Stimulated activated naive B cell treated with anti-CD40 and anti-IgM and Interleukin-4, amounts not matched to agents 10 μg/mL and 1 μg/mL and 100 μg/mL, for 72 hours (primary cell): ENCODE data around the gene SLC25A20.

Experiments used
- ATAC-seq, 2 donors: fragments of 150-1000 bp; cut with Tn5 transposase; replicated peaks; 2 replicates each; pipeline ENCODE4 v1.10.0; 2021; ENCODE audit warnings: moderate library complexity in 1 of 2
- DNase-seq: peaks from one replicate; pipeline ENCODE4 v3.0.0; 2021
- H3K27ac Mint-ChIP-seq: one replicate; pipeline ENCODE4 v1.8.0; 2022; ENCODE audit warnings: mild to moderate bottlenecking, mixed read lengths
- H3K27me3 Mint-ChIP-seq, 2 donors: one replicate each; pipeline ENCODE4 v1.8.0; 2022; ENCODE audit warnings: mixed read lengths in 2 of 2
- H3K36me3 Mint-ChIP-seq, 2 donors: one replicate each; pipeline ENCODE4 v1.8.0; 2022; ENCODE audit warnings: mixed read lengths in 2 of 2, mild to moderate bottlenecking in 1 of 2
- H3K4me1 Mint-ChIP-seq, 2 donors: one replicate each; pipeline ENCODE4 v1.8.0; 2022; ENCODE audit warnings: mixed read lengths in 2 of 2, mild to moderate bottlenecking in 1 of 2
- H3K4me3 Mint-ChIP-seq, 2 donors: one replicate each; pipeline ENCODE4 v1.8.0; 2022; ENCODE audit warnings: mild to moderate bottlenecking in 2 of 2, mixed read lengths in 2 of 2, moderate library complexity in 1 of 2
- H3K9me3 Mint-ChIP-seq, 2 donors: one replicate each; pipeline ENCODE4 v1.8.0; 2022; ENCODE audit warnings: mixed read lengths in 2 of 2, mild to moderate bottlenecking in 1 of 2

The SLC25A20 gene

GRCh38 chr3:48898383-48899234 lies at the start of gene SLC25A20:
Gene SLC25A20, minus strand, starts transcription at chr3:48898882. Its CDS starts 88 bp downstream, at chr3:48898794.
- no peaks in the 10 kb centered on the region for H3K27me3 Mint-ChIP-seq
- peak within 1 kb of the TSS; percentile 96 to 99 for H3K4me3 Mint-ChIP-seq
- peaks cover 3 to 5% of the 10 kb centered on the region in 2 donors for H3K36me3 Mint-ChIP-seq
- H3K4me1 Mint-ChIP-seq: peaks cover 19 to 37% of the 10 kb centered on the region in 2 donors
- DNase-seq (peak; percentile 90), ATAC-seq (peak; percentile 97 to 98)
- H3K27ac Mint-ChIP-seq: peak within 1 kb of the TSS; percentile 96
- H3K9me3 Mint-ChIP-seq: no peaks in the 10 kb centered on the region

GRCh38 chr3:48945891-48946549 lies 47.3 kb upstream of the SLC25A20 start:
- no peak for DNase-seq
- H3K4me1 Mint-ChIP-seq: peaks cover 24 to 33% of the 10 kb centered on the region in 2 donors
- no peaks in the 10 kb centered on the region for H3K9me3 Mint-ChIP-seq
- H3K27me3 Mint-ChIP-seq: no peaks in the 10 kb centered on the region
- peak; percentile 89 to 92 for ATAC-seq
- H3K36me3 Mint-ChIP-seq: peaks cover 10 to 32% of the 10 kb centered on the region in 2 donors
- H3K27ac Mint-ChIP-seq: peak overlapping the region; percentile 93
- H3K4me3 Mint-ChIP-seq: peak overlapping the region; percentile 46 to 49

DNA sequence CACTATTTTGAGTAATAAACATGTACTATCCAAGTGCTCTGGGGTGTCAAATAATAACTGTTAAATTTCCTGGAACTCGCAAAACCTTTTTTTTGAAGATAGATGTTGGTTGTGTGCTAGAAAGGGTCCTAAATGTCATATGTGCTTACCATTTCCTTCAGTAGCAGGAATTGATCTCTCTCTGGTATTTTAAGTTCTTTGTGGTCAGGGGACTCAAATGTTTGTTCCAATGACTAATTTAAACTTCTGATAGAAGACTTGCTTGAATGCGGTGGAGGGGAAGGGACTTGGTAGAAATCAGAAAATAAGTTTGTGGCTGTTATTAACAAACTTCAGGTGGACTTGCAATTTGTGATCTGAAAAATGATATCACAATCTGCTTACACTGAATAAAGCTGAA lies 46.8 kb upstream of the SLC25A20 start:
- no peak for DNase-seq
- Mint-ChIP-seq H3K4me1 (peaks cover 24 to 33% of the 10 kb centered on the region in 2 donors), H3K27me3 (no peaks in the 10 kb centered on the region), H3K27ac (peak overlapping the region; percentile 93), H3K36me3 (peaks cover 10 to 33% of the 10 kb centered on the region in 2 donors), H3K4me3 (peak overlapping the region; percentile 10 to 46), H3K9me3 (no peaks in the 10 kb centered on the region)
- peak; percentile 39 to 72 for ATAC-seq

- ATAC-seq: no peak
- H3K27me3 Mint-ChIP-seq: no peaks in the 10 kb centered on the region
- no peak for DNase-seq
- H3K9me3 Mint-ChIP-seq: no peaks in the 10 kb centered on the region
- H3K36me3 Mint-ChIP-seq: peaks cover 17 to 50% of the 10 kb centered on the region in 2 donors
- H3K4me1 Mint-ChIP-seq: peaks cover 12 to 13% of the 10 kb centered on the region in 2 donors
- H3K27ac Mint-ChIP-seq: no peak overlapping the region
- no peak overlapping the region for H3K4me3 Mint-ChIP-seq
Observed at GRCh38 chr3:48938689-48939088, 40.0 kb upstream of the SLC25A20 start.

GRCh38 chr3:48938156-48938555 lies 39.5 kb upstream of the SLC25A20 start:
- H3K9me3 Mint-ChIP-seq: no peaks in the 10 kb centered on the region
- H3K36me3 Mint-ChIP-seq: peaks cover 14 to 49% of the 10 kb centered on the region in 2 donors
- peaks cover 10% of the 10 kb centered on the region in 2 donors for H3K4me1 Mint-ChIP-seq
- ATAC-seq (no peak), DNase-seq (no peak)
- H3K4me3 Mint-ChIP-seq: no peak overlapping the region
- H3K27ac Mint-ChIP-seq: peak overlapping the region; percentile 67
- no peaks in the 10 kb centered on the region for H3K27me3 Mint-ChIP-seq

GRCh38 chr3:48935530-48935929 lies 36.8 kb upstream of the SLC25A20 start:
- Mint-ChIP-seq H3K27me3 (no peaks in the 10 kb centered on the region), H3K27ac (no peak overlapping the region), H3K9me3 (peaks cover 0 to 3% of the 10 kb centered on the region in 2 donors), H3K36me3 (peaks cover 23 to 53% of the 10 kb centered on the region in 2 donors), H3K4me1 (peaks cover 18 to 22% of the 10 kb centered on the region in 2 donors), H3K4me3 (no peak overlapping the region)
- no peak for DNase-seq
- ATAC-seq: peak in 1 of 2 donors; percentile 38

DNA sequence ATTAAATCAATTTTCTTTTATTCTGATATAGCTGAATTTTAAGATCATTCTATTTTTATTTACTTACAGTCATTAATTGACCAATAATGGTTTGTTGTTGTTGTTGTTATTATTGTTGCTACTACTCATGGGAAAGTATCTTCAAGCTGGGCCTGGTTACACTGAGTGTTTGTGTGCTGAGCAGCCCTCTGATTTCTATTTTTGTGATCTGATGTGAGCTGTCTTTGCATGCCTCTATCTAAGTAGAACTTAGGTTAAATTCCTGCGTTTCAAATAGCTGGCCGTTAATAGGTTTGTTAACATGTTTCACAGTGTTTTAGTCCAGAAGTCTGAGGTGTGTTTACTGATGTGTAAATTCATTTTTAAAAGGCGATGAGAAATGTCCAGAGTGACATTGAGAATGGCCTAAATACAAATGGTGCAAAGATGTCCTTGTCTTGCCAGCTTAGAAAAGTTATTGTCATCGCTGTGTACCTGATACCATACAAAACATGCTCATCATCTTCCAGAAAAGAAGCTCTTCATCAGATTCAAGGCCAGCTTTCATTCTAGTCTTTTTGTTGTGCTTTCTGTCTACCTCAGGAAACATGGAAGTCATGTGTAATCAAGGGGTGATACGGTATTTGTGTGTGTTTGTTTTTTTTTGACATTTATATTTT lies 35.8 kb upstream of the SLC25A20 start:
- peaks cover 27 to 53% of the 10 kb centered on the region in 2 donors for H3K36me3 Mint-ChIP-seq
- DNase-seq: no peak

GRCh38 chr3:48931944-48932580 lies 33.4 kb upstream of the SLC25A20 start:
- ATAC-seq (peak; percentile 77 to 82), DNase-seq (no peak)
- H3K4me3 Mint-ChIP-seq: peak overlapping the region in 1 of 2 donors; percentile 16
- H3K27me3 Mint-ChIP-seq: no peaks in the 10 kb centered on the region
- H3K27ac Mint-ChIP-seq: peak overlapping the region; percentile 33
- H3K9me3 Mint-ChIP-seq: peaks cover 0 to 3% of the 10 kb centered on the region in 2 donors
- H3K36me3 Mint-ChIP-seq: peaks cover 39 to 57% of the 10 kb centered on the region in 2 donors
- peaks cover 32 to 47% of the 10 kb centered on the region in 2 donors for H3K4me1 Mint-ChIP-seq

More for the DNA sequence above, 35.8 kb upstream of the SLC25A20 start:
- peaks cover 0 to 3% of the 10 kb centered on the region in 2 donors for H3K9me3 Mint-ChIP-seq
- H3K27me3 Mint-ChIP-seq: no peaks in the 10 kb centered on the region
- ATAC-seq: no peak
- peaks cover 22 to 28% of the 10 kb centered on the region in 2 donors for H3K4me1 Mint-ChIP-seq
- no peak overlapping the region for H3K27ac Mint-ChIP-seq
- no peak overlapping the region for H3K4me3 Mint-ChIP-seq

DNA sequence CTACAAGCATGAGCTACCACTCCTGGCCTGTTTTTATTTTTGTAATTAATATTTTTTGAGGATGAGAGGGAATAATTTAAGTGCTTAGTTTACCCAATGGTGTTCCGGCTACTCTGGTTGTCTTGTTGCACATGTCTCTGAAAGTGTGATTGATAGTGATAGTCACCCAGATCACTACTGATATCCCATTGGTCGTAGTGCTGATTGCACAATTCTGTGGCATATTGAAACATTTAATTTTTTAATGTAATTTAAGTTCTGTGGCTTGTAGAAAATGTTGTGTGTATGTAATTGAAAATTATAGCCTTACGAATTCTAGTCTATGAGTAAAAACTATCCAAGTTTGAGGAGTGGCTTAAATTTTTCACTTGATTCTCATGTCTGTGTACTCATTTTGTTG lies 31.9 kb upstream of the SLC25A20 start:
- ATAC-seq: no peak
- Mint-ChIP-seq H3K27ac (no peak overlapping the region), H3K27me3 (no peaks in the 10 kb centered on the region)

GRCh38 chr3:48929358-48930035 lies 30.8 kb upstream of the SLC25A20 start:
- H3K4me3 Mint-ChIP-seq: peak overlapping the region; percentile 14 to 23
- peaks cover 51 to 57% of the 10 kb centered on the region in 2 donors for H3K36me3 Mint-ChIP-seq
- no peaks in the 10 kb centered on the region for H3K27me3 Mint-ChIP-seq
- H3K27ac Mint-ChIP-seq: no peak overlapping the region
- peaks cover 39 to 59% of the 10 kb centered on the region in 2 donors for H3K4me1 Mint-ChIP-seq
- no peak for DNase-seq
- peaks cover 0 to 3% of the 10 kb centered on the region in 2 donors for H3K9me3 Mint-ChIP-seq
- ATAC-seq: no peak

More for the DNA sequence above, 31.9 kb upstream of the SLC25A20 start:
- Mint-ChIP-seq H3K36me3 (peaks cover 48 to 61% of the 10 kb centered on the region in 2 donors), H3K4me3 (no peak overlapping the region), H3K4me1 (peaks cover 39 to 59% of the 10 kb centered on the region in 2 donors), H3K9me3 (peaks cover 0 to 3% of the 10 kb centered on the region in 2 donors)
- no peak for DNase-seq

DNA sequence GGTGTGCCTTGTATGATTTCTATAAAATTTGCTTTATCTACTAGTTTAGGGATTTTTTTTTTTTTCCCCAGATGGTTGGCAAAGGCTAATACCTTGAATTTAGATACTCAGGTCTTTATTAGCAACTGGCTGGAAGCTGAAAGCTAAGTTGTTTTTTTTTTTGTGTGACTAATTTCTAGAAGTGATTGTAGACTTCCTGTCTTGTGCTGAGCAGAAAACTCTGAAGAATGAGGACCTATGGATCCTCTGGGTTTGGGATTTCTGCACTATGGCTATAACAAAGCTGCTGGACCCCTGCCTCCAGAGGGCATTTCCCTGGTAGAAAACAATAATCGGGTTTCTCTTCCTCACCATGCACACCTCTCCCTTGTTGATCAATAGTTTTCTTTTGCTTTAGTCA lies 30.0 kb upstream of the SLC25A20 start:
- Mint-ChIP-seq H3K27me3 (no peaks in the 10 kb centered on the region), H3K4me3 (peak overlapping the region in 1 of 2 donors; percentile 6), H3K9me3 (peaks cover 0 to 3% of the 10 kb centered on the region in 2 donors), H3K36me3 (peaks cover 50% of the 10 kb centered on the region in 2 donors), H3K27ac (no peak overlapping the region), H3K4me1 (peaks cover 37 to 59% of the 10 kb centered on the region in 2 donors)
- peak in 1 of 2 donors; percentile 36 for ATAC-seq
- DNase-seq: no peak

DNA sequence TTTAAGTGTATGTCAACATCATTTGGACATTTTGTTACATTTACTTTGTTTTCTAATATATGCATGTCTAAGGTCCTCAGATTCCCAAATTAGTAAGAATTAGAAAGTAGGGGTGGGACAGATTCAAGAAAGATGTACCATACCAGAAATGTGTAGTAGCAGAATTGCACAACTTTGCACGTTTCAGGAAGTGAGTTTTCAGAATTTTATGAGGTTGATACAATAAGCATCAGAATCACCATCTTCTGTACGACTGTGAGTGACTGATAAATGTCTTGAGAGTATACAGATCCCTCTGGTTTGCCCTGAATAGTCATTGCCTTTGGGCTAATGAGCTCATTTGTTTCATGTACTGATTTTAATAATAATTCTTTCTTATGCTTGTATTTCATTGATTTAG lies 29.2 kb upstream of the SLC25A20 start:
- DNase-seq (no peak), ATAC-seq (peak in 1 of 2 donors; percentile 45)
- H3K9me3 Mint-ChIP-seq: peaks cover 0 to 3% of the 10 kb centered on the region in 2 donors
- H3K4me1 Mint-ChIP-seq: peaks cover 37 to 59% of the 10 kb centered on the region in 2 donors
- H3K27ac Mint-ChIP-seq: no peak overlapping the region
- no peaks in the 10 kb centered on the region for H3K27me3 Mint-ChIP-seq
- H3K36me3 Mint-ChIP-seq: peaks cover 47 to 50% of the 10 kb centered on the region in 2 donors
- H3K4me3 Mint-ChIP-seq: no peak overlapping the region
